Measurements from ENCODE around the gene POC1B.

DNA sequence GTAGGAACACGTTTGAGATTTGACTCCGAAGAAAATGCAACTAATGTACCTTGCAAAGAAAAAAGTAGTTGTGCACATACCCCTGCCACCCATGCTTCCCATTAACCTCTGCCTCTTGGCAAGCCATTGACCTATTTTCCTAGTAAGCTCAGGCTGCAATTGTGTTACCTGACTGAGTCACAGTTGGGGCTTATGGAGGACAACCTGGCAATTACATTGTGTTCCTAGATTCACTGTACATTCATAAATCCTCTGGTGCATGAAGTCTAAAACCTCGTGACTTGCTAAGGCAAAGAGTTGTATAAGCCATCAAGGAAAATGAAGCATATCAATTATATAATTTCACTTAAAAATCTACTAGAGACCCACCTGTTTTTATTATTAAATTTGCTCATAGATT lies 111.5 kb downstream of the POC1B start:
- TF ChIP-seq, protein P1, sequence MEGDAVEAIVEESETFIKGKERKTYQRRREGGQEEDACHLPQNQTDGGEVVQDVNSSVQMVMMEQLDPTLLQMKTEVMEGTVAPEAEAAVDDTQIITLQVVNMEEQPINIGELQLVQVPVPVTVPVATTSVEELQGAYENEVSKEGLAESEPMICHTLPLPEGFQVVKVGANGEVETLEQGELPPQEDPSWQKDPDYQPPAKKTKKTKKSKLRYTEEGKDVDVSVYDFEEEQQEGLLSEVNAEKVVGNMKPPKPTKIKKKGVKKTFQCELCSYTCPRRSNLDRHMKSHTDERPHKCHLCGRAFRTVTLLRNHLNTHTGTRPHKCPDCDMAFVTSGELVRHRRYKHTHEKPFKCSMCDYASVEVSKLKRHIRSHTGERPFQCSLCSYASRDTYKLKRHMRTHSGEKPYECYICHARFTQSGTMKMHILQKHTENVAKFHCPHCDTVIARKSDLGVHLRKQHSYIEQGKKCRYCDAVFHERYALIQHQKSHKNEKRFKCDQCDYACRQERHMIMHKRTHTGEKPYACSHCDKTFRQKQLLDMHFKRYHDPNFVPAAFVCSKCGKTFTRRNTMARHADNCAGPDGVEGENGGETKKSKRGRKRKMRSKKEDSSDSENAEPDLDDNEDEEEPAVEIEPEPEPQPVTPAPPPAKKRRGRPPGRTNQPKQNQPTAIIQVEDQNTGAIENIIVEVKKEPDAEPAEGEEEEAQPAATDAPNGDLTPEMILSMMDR (conservative IDR thresholded peaks at IDR 0.05), result no peak
- TF ChIP-seq EZH2 (IDR thresholded peaks at IDR 0.05; ENCODE audit: low read depth), result no peak
